H1 (cell line): Measurements from ENCODE around the gene ADAM22. TPM values are rescaled to one million over a fixed set of nuclear protein-coding genes. Genes with fewer than 3 reads are reported as not detected.

Experiments
- CTCF ChIA-PET: fragments of 300-600 bp; sonication (Branson Sonifier 250); formaldehyde crosslinking; loops from one replicate; lab custom pipeline; 2021; ENCODE audit not compliant: partially characterized antibody; lab: Charles Lee
- POLR2A ChIA-PET: fragments of 300-600 bp; sonication (Branson Sonifier 250); formaldehyde crosslinking; loops from one replicate; lab custom pipeline; 2021; ENCODE audit warnings: inconsistent platforms; ENCODE audit not compliant: partially characterized antibody; lab: Charles Lee
- DNase-seq, 2 experiments: peaks; one replicate each; pipeline versions ENCODE4 v3.0.0 to v3.0.0-alpha.2; 2010 to 2022; ENCODE audit warnings: low spot score in 2 of 2, low read depth in 1 of 2, mixed read lengths in 1 of 2
- FAIRE-seq: peaks from 2 replicates; lab custom pipeline; 2011; peaks lifted over from hg19 to GRCh38; lab: Jason Lieb, UNC
- H2AFZ ChIP-seq: 2 replicates; pipeline ENCODE4 v1.8.1; 2012; ENCODE audit warnings: low read length, inconsistent platforms
- H2AK5ac ChIP-seq: 2 replicates; pipeline ENCODE4 v1.6.1; 2013; ENCODE audit warnings: low read depth, low read length
- H2BK120ac ChIP-seq: replicated peaks from 2 replicates; pipeline ENCODE3; 2013; ENCODE audit warnings: low read depth, low read length, inconsistent platforms
- H2BK12ac ChIP-seq: 2 replicates; pipeline ENCODE4 v1.6.1; 2013; ENCODE audit warnings: low read depth, low read length
- H2BK15ac ChIP-seq: 2 replicates; pipeline ENCODE4 v1.6.1; 2013; ENCODE audit warnings: low read length
- H2BK20ac ChIP-seq: 2 replicates; pipeline ENCODE4 v1.6.1; 2013; ENCODE audit warnings: low read length
- H2BK5ac ChIP-seq: 2 replicates; pipeline ENCODE4 v1.6.1; 2013; ENCODE audit warnings: low read depth, low read length
- H3K14ac ChIP-seq: 2 replicates; pipeline ENCODE4 v1.6.1; 2013; ENCODE audit warnings: inconsistent platforms; ENCODE audit not compliant: insufficient read length
- H3K18ac ChIP-seq: 2 replicates; pipeline ENCODE4 v1.6.1; 2013; ENCODE audit warnings: low read length; ENCODE audit errors: extremely low read depth
- H3K23ac ChIP-seq: 2 replicates; pipeline ENCODE4 v1.6.1; 2013; ENCODE audit warnings: inconsistent platforms; ENCODE audit not compliant: insufficient read length
- H3K23me2 ChIP-seq: 2 replicates; pipeline ENCODE4 v1.6.1; 2013; ENCODE audit warnings: low read depth, low read length
- H3K27ac ChIP-seq: 2 replicates; pipeline ENCODE4 v1.6.1; 2011; ENCODE audit warnings: low read depth, low read length, inconsistent platforms
- H3K27me3 ChIP-seq, 4 experiments: replicated peaks in 1 of 4; 1 replicate in 1 of 4; 2 replicates in 3 of 4; pipeline versions ENCODE4 v1.6.1 to v1.8.1; 2011 to 2013; ENCODE audit warnings: low read length in 3 of 4, mild to moderate bottlenecking in 3 of 4, inconsistent platforms in 2 of 4, mixed read lengths in 2 of 4, moderate library complexity in 1 of 4; ENCODE audit not compliant: control insufficient read depth in 3 of 4, insufficient read depth in 3 of 4; ENCODE audit errors: extremely low read depth in 1 of 4
- H3K36me3 ChIP-seq, 4 experiments: 2 replicates each; pipeline versions ENCODE4 v1.6.1 to v1.8.1; 2011 to 2013; ENCODE audit warnings: mild to moderate bottlenecking in 4 of 4, low read length in 3 of 4, moderate library complexity in 2 of 4, control low read depth in 1 of 4, inconsistent platforms in 1 of 4; ENCODE audit not compliant: insufficient read depth in 4 of 4, control insufficient read depth in 2 of 4
- H3K4ac ChIP-seq: replicated peaks from 2 replicates; pipeline ENCODE3; 2013; ENCODE audit warnings: low read length, low read depth, mixed read lengths, inconsistent platforms; ENCODE audit not compliant: insufficient read length
- H3K4me1 ChIP-seq, 4 experiments: replicated peaks in 1 of 4; 1 replicate in 1 of 4; 2 replicates in 3 of 4; pipeline versions ENCODE4 v1.6.1 to v1.8.1; 2011 to 2013; ENCODE audit warnings: low read length in 3 of 4, inconsistent platforms in 2 of 4, mixed read lengths in 1 of 4; ENCODE audit not compliant: insufficient read depth in 4 of 4, control insufficient read depth in 3 of 4
- H3K4me2 ChIP-seq, 2 experiments: 2 replicates each; pipeline versions ENCODE4 v1.6.1 to v1.8.1; 2011 to 2013; ENCODE audit warnings: low read depth in 2 of 2, low read length in 2 of 2, control low read depth in 1 of 2, inconsistent platforms in 1 of 2, mild to moderate bottlenecking in 1 of 2; ENCODE audit not compliant: insufficient read depth in 1 of 2
- H3K4me3 ChIP-seq, 4 experiments: fragments of 200-600, 300-600 bp in 1 of 4; sonication (generic), shearing (Covaris generic), sonication (Bioruptor Twin) in 1 of 4; 2 replicates each; pipeline versions ENCODE4 v1.5.1 to v1.8.1; 2011 to 2016; ENCODE audit warnings: low read length in 4 of 4, low read depth in 3 of 4, control low read depth in 2 of 4, inconsistent platforms in 2 of 4, mild to moderate bottlenecking in 2 of 4, mixed read lengths in 1 of 4, moderate library complexity in 1 of 4; ENCODE audit not compliant: insufficient read depth in 2 of 4; ENCODE audit errors: extremely low read depth in 1 of 4
- H3K56ac ChIP-seq: replicated peaks from 2 replicates; pipeline ENCODE3; 2013; ENCODE audit warnings: low read depth, mild to moderate bottlenecking, mixed read lengths, low read length, inconsistent platforms; ENCODE audit not compliant: insufficient read length
- H3K79me1 ChIP-seq: 2 replicates; pipeline ENCODE4 v1.6.1; 2013; ENCODE audit warnings: low read depth, low read length, control low read depth
- H3K79me2 ChIP-seq, 2 experiments: 2 replicates each; pipeline versions ENCODE4 v1.6.1 to v1.8.1; 2012 to 2013; ENCODE audit warnings: low read length in 2 of 2, mild to moderate bottlenecking in 2 of 2, inconsistent platforms in 1 of 2; ENCODE audit not compliant: insufficient read depth in 2 of 2, control insufficient read depth in 1 of 2
- H3K9ac ChIP-seq, 4 experiments: replicated peaks in 1 of 4; 1 replicate in 1 of 4; 2 replicates in 3 of 4; pipeline versions ENCODE4 v1.6.1 to v1.8.1; 2011 to 2013; ENCODE audit warnings: low read depth in 3 of 4, low read length in 3 of 4, control low read depth in 2 of 4, mild to moderate bottlenecking in 2 of 4, moderate library complexity in 2 of 4, inconsistent platforms in 1 of 4; ENCODE audit errors: extremely low read depth in 1 of 4
- H3K9me3 ChIP-seq, 2 experiments: 2 replicates each; pipeline versions ENCODE4 v1.6.1 to v1.8.1; 2012 to 2013; ENCODE audit warnings: mild to moderate bottlenecking in 2 of 2, moderate library complexity in 2 of 2, control low read depth in 1 of 2, inconsistent platforms in 1 of 2, low read depth in 1 of 2, low read length in 1 of 2, mixed read lengths in 1 of 2; ENCODE audit not compliant: insufficient read depth in 2 of 2
- H4K20me1 ChIP-seq, 2 experiments: replicated peaks in 1 of 2; 2 replicates each; pipeline versions ENCODE3 to v1.8.1; 2011 to 2013; ENCODE audit warnings: inconsistent platforms in 2 of 2, low read length in 2 of 2, mild to moderate bottlenecking in 1 of 2; ENCODE audit not compliant: insufficient read depth in 2 of 2, control insufficient read depth in 1 of 2
- H4K5ac ChIP-seq: 2 replicates; pipeline ENCODE4 v1.6.1; 2013; ENCODE audit warnings: low read length, low read depth, mixed read lengths, inconsistent platforms; ENCODE audit not compliant: insufficient read length
- H4K8ac ChIP-seq: 2 replicates; pipeline ENCODE4 v1.8.0; 2013; ENCODE audit warnings: mild to moderate bottlenecking, moderate library complexity, low read length, inconsistent platforms; ENCODE audit not compliant: insufficient read depth; ENCODE audit errors: extremely low read depth
- H4K91ac ChIP-seq: replicated peaks from 2 replicates; pipeline ENCODE3; 2013; ENCODE audit warnings: low read length, mixed read lengths, inconsistent platforms; ENCODE audit not compliant: insufficient read length
- CBX5 ChIP-seq: fragments of 300-800, 300-1000 bp; sonication (generic); IDR thresholded peaks from 2 replicates; pipeline ENCODE4 v1.7.1; 2016; ENCODE audit warnings: antibody characterized with exemption, low read length, low read depth
- CEBPB ChIP-seq: IDR thresholded peaks from 2 replicates; pipeline ENCODE4 v1.6.1; 2012; ENCODE audit warnings: low read depth, low read length
- FOSL1 ChIP-seq: IDR thresholded peaks from 2 replicates; pipeline ENCODE4 v1.6.1; 2011; ENCODE audit warnings: mild to moderate bottlenecking, low read depth, low read length, moderate library complexity; ENCODE audit not compliant: insufficient read depth
- JUND ChIP-seq: IDR thresholded peaks from 2 replicates; pipeline ENCODE4 v1.6.1; 2011; ENCODE audit warnings: mild to moderate bottlenecking, improper control_type of control experiment, low read length
- RXRA ChIP-seq: IDR thresholded peaks from 2 replicates; pipeline ENCODE4 v1.6.1; 2011; ENCODE audit warnings: low read depth, mild to moderate bottlenecking, low read length, moderate library complexity; ENCODE audit not compliant: insufficient read depth
- WGBS, 2 experiments: shearing (Covaris generic) in 1 of 2; methylation state at CpG; one replicate each; pipeline versions ENCODE4 v1.1.6 to v1.1.7; 2013 to 2015; ENCODE audit warnings: low lambda C conversion rate in 2 of 2, mixed read lengths in 2 of 2, inconsistent platforms in 1 of 2, low coverage in 1 of 2, missing lambda C conversion rate in 1 of 2; ENCODE audit not compliant: insufficient replicate concordance in 2 of 2, insufficient coverage in 1 of 2, insufficient read length in 1 of 2; ENCODE audit errors: extremely low coverage in 1 of 2, missing lambda C conversion rate in 1 of 2; 5-methylcytosine and 5-hydroxymethylcytosine counted together
- polyA plus RNA-seq, 7 experiments: library from polyadenylated mRNA; depleted of rRNA in 3 of 7; stranded (reverse) in 5 of 7; unstranded in 2 of 7; fragments of >200 nt in 5 of 7; fragments of 200-250 nt in 2 of 7; gene quantifications; 1 replicate in 5 of 7; 2 replicates in 1 of 7; 4 replicates in 1 of 7; pipeline versions ENCODE4 v1.2.1 to v1.2.3, GENCODE V29; 2011 to 2013; ENCODE audit warnings: missing spikeins in 2 of 7, mixed read lengths in 2 of 7
- total RNA-seq: library from RNA; stranded (reverse); fragmentation: NEBNext Ultra II Directional; extraction: Animal tissue kit (Norgen Biotek cat#: 25700); gene quantifications from 2 replicates; pipeline ENCODE4 v1.2.1, GENCODE V29; 2021

ADAM22 gene
- total and polyA plus RNA-seq, 2 of the 8 experiments (the other 6 are each of a cell fraction or from before 2014, with no cell fraction given) = 4.6 to 21.4 TPM

DNA sequence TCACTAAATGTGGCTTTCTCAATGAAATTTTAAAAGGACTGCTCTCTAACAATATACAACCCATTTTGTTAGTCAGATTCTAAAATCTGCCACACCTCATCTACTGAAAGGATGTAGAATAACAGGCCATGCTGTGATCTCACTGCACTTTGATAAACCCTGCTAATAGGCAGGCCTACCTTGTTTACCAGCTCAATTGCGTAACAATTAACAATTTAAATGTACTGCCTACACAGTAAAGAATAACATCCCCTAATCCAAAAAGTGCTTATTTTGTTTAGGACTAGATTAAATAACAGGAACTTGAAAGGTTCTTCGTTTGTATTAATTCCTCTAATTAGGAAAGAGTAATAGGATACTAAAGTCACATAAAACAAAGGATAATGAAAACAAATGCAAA, 281.2 kb downstream of the ADAM22 start:
- TF ChIP-seq FOSL1 (no peak), JUND (no peak), CBX5 (no peak), CEBPB (peak; percentile 87), RXRA (no peak)
- H3K36me3 ChIP-seq = peaks cover 0 to 35% (median 5%) of the 10 kb centered on the region in 4 experiments; a peak in 4 of 8 replicates
- no peak for DNase-seq
- H3K4ac ChIP-seq = no peak overlapping the region
- no peak for FAIRE-seq
- no peak overlapping the region for H2BK12ac ChIP-seq
- H4K8ac ChIP-seq = no peak overlapping the region
- no peaks in the 10 kb centered on the region for H3K9me3 ChIP-seq
- ChIA-PET POLR2A (interaction anchor here (0.6 kb wide), 1 partner anchor 13 kb away, joined by 3 read pairs; no protein-coding TSS in a partner anchor), CTCF (interaction anchor here (0.6 to 1.2 kb wide), 3 partner anchors 162 to 750 kb away, joined by 3 to 4 read pairs (median 3); no protein-coding TSS in a partner anchor)
- no peaks in the 10 kb centered on the region for H3K27me3 ChIP-seq
- no peak overlapping the region for H2BK5ac ChIP-seq
- no peak overlapping the region for H4K5ac ChIP-seq
- H3K4me2 ChIP-seq = peak overlapping the region in 1 of 2 experiments; percentile 23; a peak in 1 of 4 replicates
- H3K23me2 ChIP-seq = peaks cover 7% of the 10 kb centered on the region
- no peak overlapping the region for H3K14ac ChIP-seq
- no peak overlapping the region for H3K9ac ChIP-seq
- no peak overlapping the region; a peak in 1 of 8 replicates for H3K4me3 ChIP-seq
- no peak overlapping the region for H2AK5ac ChIP-seq
- no peak overlapping the region for H2BK15ac ChIP-seq
- H3K18ac ChIP-seq = no peak overlapping the region
- WGBS, 2 experiments = 77% methylated on average over 2 of the region's 2 CpGs; no CpG with 5 or more reads in 1 of the 2 experiments
- peaks cover 0 to 31% of the 10 kb centered on the region in 2 experiments; a peak in 2 of 4 replicates for H3K79me2 ChIP-seq
- H4K20me1 ChIP-seq = peaks cover 3 to 6% of the 10 kb centered on the region in 2 experiments
- no peak overlapping the region for H3K27ac ChIP-seq
- H3K4me1 ChIP-seq = peaks cover 2 to 21% (median 8%) of the 10 kb centered on the region in 4 experiments; a peak in 6 of 7 replicates
- H2BK120ac ChIP-seq = no peak overlapping the region
- H3K79me1 ChIP-seq = no peaks in the 10 kb centered on the region; the same call in 1 of the 2 replicates
- no peak overlapping the region for H4K91ac ChIP-seq
- H2BK20ac ChIP-seq = no peak overlapping the region
- no peak overlapping the region for H3K23ac ChIP-seq
- no peak overlapping the region for H2AFZ ChIP-seq
- no peak overlapping the region for H3K56ac ChIP-seq
